Effector CD4-positive, alpha-beta T cell (primary cell): ENCODE measurements around the gene ADSS1.

ENCODE experiments used
- DNase-seq: peaks from one replicate; pipeline ENCODE4 v3.0.0-alpha.2; 2020

ADSS1 gene

DNA sequence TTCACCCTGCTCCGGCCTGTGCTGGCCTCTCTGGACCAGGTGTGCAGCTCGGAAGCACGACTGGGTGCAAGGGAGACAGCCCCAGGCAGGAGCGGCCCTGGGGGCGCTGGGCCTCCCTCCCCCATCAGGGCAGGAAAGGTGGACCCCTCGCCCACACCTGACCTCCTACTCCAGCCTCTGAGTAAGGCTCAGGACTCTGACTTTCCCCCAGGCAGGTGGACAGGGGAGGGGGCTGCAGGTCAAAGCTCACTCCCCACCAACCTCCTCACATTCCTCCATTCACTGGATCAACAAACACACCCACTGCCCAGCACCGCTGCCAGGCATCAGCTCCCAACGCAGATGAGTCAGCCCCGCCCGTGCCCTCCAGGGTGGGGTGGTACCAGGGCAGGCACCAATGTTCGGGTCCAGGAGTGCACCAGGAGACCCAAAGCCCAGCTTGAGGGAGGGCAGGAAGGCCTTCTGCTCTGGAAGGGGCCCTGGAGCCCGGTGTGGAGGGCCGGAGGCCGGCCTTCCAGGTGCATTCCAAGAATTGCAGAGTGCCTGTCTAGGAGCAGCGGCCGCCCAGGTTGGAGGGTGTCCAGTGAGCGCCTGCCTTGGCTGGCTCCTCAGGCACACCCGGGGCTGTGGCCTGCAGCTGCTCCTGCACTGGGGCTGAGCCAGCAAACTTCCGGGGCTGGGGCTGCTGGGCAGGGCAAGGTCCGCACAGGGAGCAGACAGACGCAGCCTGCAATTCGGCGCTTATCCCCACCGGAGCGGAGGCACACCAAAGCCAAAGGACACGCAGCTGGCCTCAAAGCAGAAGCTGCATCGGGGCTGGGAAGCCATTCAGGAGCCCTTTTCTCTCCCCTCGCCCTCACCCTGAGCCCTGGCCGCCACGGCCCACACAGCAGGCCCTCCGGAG lies 36.2 kb upstream of the ADSS1 start:
- DNase-seq, result no peak

DNA sequence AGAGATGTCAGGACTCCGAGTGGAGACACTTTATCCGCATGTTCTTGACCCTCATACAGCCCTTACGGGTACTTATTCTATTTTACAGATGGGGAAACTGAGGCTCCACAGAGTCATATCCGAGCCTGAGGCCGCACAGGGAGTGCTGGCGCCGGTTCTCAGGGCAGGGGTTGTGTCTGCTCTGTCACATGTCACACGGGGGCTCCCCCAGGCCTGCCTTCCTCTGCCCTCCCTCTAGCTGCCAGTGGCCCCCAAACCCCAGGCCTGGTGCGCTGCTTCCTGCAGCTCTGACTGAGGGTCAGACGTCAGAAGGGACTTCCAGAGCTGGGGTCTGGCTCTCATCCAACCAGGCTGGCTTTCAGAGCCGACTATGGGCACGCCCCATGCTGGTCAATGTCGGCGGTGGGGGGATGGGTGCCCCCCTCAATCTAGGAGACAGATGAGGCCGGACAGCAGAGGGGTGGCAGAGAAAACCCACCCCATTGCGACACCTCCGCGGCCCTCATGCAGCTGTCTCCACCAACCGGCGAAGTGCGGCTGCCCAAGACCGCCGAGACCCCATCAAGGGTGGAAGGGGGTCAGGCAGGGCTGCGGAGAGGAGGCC lies 35.4 kb upstream of the ADSS1 start:
- no peak for DNase-seq

DNA sequence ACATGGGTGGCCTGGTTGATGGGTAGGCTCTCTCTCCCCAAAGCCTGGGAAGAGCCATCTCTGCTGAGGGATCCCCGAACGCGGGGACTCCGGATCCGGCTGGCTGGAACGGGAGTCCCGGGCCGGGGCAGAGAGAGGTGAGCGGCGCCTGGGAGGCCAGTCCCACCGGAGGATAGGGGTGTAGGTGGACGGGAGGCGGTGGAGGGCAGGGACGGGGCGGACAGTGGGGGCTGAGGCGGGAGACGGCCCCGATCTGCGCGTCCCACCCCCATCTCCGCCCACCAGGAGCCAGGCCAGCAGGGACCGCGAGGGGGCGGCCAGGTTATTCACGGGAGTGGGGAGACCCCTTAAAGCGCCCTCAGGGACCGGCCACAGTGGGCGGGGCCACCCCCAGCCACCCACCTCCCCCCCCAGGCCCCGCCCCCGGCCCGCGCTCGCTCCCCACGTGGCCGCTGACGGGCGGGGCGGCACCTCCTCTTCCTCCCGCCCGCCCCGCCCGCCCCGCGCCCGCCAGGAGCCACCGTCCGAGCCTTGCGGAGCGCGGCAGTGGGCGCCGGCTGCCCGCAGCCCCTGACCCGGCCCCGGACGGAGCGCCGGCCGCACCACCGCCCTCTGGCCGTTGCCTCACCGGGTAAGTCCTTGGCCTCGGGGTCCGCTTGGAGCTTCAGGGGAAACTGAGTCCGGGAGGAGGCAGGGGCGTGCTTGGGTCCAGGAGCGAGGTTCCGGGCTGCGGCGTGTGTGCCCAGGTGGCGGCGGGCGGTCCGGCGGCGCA lies 34.7 kb upstream of the ADSS1 start, which contains the start of gene INF2:
INF2 (plus strand) TSS at position 510 of the 772 bp plus-strand sequence. CDS start 11,748 bp downstream, outside the sequence.
- DNase-seq, result peak; percentile 23

DNA sequence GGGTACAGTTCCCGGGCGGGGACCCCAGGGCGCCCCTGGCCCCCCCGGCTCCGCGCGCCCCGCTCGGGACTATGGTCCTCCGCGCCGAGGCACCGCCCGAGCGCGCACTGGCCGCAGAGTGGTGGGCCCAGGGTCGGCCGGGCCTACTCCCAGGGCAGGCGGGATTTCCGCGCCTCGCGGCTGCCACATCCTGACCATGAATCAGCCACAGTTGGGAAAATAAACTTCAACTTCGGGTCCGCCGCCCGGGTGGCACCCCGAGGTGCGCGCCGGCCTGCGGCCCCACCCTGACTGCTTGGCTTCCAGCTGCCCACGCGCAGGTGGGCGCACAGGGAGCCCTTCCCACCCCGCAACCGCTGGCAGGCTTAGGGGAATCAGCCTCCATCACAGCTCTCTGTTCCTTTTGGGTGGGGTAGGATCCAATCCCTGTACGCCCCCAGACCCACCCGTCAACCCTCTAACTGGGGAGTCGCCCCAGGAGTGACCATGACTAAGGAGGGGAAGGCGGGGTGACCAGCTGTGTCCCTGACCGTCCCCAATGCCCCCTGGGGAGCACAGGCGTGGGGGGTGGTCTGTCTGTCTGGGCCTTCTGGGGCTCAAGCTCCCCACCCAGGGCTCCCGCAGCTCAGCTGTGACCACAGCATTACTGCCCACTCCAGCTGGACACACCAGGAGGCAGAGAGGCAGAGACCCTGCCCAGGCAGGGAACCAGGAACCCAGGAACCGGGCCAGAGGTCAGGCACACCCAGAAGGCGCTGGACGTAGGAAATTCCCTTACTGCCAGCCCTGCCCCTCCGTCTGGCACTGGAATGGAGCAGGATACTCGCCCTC lies 33.9 kb upstream of the ADSS1 start:
- no peak for DNase-seq

GRCh38 chr14:104690861-104691455 lies 33.1 kb upstream of the ADSS1 start:
- no peak for DNase-seq

- no peak for DNase-seq
These were observed 32.3 kb upstream of the ADSS1 start for GRCh38 chr14:104691546-104692260.

GRCh38 chr14:104692261-104692938 lies 31.6 kb upstream of the ADSS1 start:
- no peak for DNase-seq

- no peak for DNase-seq
These were observed 31.1 kb upstream of the ADSS1 start for GRCh38 chr14:104692939-104693315.

- DNase-seq, result no peak
These were observed 30.3 kb upstream of the ADSS1 start for GRCh38 chr14:104693482-104694431.

GRCh38 chr14:104694475-104694950 lies 29.5 kb upstream of the ADSS1 start:
- no peak for DNase-seq

GRCh38 chr14:104694991-104695659 lies 28.9 kb upstream of the ADSS1 start:
- no peak for DNase-seq

- DNase-seq, result no peak
These were observed 28.4 kb upstream of the ADSS1 start for GRCh38 chr14:104695660-104696000.

DNA sequence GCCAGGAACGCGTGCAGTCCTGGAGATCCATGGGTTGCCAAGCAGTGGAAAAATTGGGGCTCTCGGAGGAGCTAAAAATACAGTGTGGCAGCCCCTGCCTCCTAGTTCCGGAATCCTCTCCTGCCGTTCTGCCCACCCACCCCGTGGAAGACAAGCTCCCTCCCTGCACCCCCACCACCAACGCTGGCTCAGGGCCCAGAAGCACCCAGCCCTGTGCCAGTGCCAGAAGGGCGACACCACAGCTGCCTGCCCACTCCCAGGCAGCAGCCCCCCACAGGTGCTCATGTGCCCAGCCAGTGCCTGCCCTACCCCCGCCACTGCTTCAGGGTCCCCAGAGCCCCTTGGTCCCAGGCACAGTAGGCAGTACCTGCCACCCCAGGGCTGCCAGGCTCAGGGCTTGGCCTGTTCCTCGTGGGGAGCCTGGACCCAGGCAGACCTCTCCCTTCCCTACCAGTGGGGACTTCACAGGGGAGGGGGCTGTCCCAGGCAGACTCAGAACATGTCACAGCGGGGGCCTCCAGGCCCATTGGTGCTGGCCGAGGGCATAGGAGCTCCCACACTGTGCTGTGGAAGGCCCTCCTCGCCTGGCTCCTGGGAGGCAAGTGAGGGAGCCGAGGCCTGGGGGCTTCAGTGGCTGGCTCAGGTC lies 27.2 kb upstream of the ADSS1 start:
- DNase-seq, result no peak

- DNase-seq, result no peak
These were observed 26.7 kb upstream of the ADSS1 start for GRCh38 chr14:104697317-104697703.

DNA sequence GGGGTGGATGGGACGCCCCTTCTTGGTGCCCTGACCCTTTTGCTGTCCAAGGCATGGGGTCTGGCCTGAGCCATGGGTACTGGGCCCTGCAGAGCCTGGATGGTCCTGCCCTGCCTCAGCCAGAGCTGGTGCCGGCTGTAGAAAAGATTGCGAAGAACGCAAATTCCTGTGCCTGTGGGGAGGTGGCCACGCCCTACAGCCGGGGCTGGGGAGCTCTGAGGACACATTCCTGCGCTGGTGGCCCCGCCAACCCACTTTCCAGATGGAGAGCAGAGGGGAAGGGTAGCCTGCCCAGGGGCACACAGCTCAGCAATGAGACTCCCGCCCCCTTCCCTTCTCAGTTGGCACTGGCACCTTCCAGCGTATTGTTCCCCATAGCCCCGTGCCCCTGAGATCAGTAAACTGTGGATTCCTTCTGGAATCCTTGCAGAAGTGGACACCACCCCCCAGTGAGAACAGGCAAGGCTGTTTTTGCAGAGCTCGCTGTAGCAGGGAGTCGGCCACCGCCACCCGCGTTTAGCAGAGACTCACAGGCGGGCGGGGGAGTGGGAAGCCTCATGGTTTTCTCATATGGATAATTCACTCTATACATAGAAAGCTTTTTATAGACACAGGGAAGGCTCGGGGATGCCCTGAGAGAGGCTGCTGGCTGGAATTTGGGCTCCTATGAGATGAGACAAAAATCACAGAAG lies 26.0 kb upstream of the ADSS1 start:
- DNase-seq, result no peak

DNA sequence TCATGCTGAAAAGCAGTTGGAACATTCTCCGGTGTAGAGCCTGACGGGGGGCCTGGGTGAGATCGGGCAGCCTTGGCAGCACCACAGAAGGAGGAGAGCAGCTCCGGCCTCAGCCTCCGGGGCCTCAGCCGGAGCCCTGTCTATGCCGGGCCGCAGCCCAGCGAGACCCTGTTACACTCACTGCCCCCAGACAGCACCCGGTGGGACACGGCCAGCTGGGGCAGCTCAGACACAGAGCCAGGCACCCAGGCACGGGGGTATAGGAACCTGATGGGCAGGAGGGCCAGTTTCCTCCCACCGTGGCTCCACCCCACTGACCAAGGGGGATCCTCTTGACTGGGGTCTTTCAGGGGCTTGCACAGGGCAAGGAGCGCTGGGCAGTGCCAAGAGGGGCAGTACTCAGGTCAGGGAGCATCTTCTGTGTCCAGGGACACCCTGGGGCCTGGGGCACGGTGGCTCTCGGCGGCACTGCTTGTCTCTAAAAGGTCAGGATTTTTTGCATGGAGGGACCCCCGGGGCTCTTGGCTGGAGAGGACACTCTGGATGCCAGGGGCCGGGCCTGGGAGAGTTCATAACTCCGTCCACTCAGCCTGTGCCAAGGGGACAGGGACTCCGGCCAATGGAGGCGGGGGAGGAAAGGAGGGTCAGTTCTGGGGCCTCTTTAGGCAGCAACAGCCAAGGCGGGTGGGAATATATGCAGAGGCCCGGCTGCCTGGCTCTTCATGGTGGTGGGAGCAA lies 25.2 kb upstream of the ADSS1 start:
- no peak for DNase-seq

GRCh38 chr14:104699426-104699748 lies 24.6 kb upstream of the ADSS1 start:
- DNase-seq, result no peak
